Uterus (tissue), 4 donors: ENCODE results near the gene CTTNBP2NL. TPM values are rescaled to one million over a fixed set of nuclear protein-coding genes. Genes with fewer than 3 reads are reported as not detected.

ENCODE experiments used
- DNase-seq, 2 donors: peaks; one replicate each; pipeline ENCODE4 v3.0.0-alpha.2; 2019 to 2020
- H3K27ac ChIP-seq, 2 donors: fragments of 200-600 bp; sonication (generic); 1 replicate in 1 of 2; 2 replicates in 1 of 2; pipeline ENCODE4 v1.5.1; 2016 to 2018
- H3K27me3 ChIP-seq, 2 donors: fragments of 200-600 bp; sonication (generic); one replicate each; pipeline ENCODE4 v1.5.1; 2018 to 2019; ENCODE audit warnings: control low read depth in 1 of 2
- H3K36me3 ChIP-seq, 2 donors: fragments of 200-600 bp; sonication (generic); one replicate each; pipeline ENCODE4 v1.5.1; 2019; ENCODE audit warnings: control low read depth in 1 of 2
- H3K4me1 ChIP-seq, 2 donors: fragments of 200-600 bp; sonication (generic); one replicate each; pipeline ENCODE4 v1.5.1; 2018 to 2019; ENCODE audit warnings: control low read depth in 1 of 2
- H3K4me3 ChIP-seq, 2 donors: fragments of 200-600 bp; sonication (generic); 1 replicate in 1 of 2; 2 replicates in 1 of 2; pipeline ENCODE4 v1.5.1; 2018 to 2019; ENCODE audit warnings: mild to moderate bottlenecking in 1 of 2
- H3K9me3 ChIP-seq, 2 donors: fragments of 200-600 bp; sonication (generic); one replicate each; pipeline ENCODE4 v1.5.1; 2019; ENCODE audit warnings: control low read depth in 1 of 2
- POLR2A ChIP-seq, 2 donors: fragments of 450-650 bp; IDR thresholded peaks; one replicate each; pipeline ENCODE4 v1.6.1; 2016; ENCODE audit warnings: antibody characterized with exemption in 2 of 2, mild to moderate bottlenecking in 1 of 2, moderate library complexity in 1 of 2
- intact Hi-C: fragments of 100-400 bp; cut with DNase I; formaldehyde crosslinking; loops from one replicate; pipeline ENCODE4 v1.15.1; 2023; ENCODE audit warnings: low total_unique reads
- total RNA-seq, 4 donors: library from RNA; depleted of rRNA in 3 of 4; stranded (reverse); fragments of >200 nt in 3 of 4; gene quantifications; one replicate each; pipeline versions ENCODE4 v1.1.0 to v1.2.4, GENCODE V29; 2014 to 2023
- TF ChIP-seq, protein P1 (sequence below), 4 experiments: fragments of 200-600 bp in 2 of 4; fragments of 450-650 bp in 2 of 4; sonication (generic) in 2 of 4; IDR thresholded peaks; one replicate each; pipeline ENCODE4 v1.5.1; 2016 to 2019; ENCODE audit warnings: antibody characterized with exemption in 4 of 4, mild to moderate bottlenecking in 2 of 4, moderate library complexity in 1 of 4
- donor health status: DM: yes; HTN: yes; CAD: no.

The CTTNBP2NL gene, protein sequence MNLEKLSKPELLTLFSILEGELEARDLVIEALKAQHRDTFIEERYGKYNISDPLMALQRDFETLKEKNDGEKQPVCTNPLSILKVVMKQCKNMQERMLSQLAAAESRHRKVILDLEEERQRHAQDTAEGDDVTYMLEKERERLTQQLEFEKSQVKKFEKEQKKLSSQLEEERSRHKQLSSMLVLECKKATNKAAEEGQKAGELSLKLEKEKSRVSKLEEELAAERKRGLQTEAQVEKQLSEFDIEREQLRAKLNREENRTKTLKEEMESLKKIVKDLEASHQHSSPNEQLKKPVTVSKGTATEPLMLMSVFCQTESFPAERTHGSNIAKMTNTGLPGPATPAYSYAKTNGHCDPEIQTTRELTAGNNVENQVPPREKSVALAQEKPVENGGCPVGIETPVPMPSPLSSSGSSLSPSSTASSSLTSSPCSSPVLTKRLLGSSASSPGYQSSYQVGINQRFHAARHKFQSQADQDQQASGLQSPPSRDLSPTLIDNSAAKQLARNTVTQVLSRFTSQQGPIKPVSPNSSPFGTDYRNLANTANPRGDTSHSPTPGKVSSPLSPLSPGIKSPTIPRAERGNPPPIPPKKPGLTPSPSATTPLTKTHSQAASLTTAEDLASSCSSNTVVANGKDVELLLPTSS
- total RNA-seq: 10 to 100 TPM in 2 of 4 donors, 1 to 10 TPM in 2; 9.4 to 60.5 (median 15.6) TPM

DNA sequence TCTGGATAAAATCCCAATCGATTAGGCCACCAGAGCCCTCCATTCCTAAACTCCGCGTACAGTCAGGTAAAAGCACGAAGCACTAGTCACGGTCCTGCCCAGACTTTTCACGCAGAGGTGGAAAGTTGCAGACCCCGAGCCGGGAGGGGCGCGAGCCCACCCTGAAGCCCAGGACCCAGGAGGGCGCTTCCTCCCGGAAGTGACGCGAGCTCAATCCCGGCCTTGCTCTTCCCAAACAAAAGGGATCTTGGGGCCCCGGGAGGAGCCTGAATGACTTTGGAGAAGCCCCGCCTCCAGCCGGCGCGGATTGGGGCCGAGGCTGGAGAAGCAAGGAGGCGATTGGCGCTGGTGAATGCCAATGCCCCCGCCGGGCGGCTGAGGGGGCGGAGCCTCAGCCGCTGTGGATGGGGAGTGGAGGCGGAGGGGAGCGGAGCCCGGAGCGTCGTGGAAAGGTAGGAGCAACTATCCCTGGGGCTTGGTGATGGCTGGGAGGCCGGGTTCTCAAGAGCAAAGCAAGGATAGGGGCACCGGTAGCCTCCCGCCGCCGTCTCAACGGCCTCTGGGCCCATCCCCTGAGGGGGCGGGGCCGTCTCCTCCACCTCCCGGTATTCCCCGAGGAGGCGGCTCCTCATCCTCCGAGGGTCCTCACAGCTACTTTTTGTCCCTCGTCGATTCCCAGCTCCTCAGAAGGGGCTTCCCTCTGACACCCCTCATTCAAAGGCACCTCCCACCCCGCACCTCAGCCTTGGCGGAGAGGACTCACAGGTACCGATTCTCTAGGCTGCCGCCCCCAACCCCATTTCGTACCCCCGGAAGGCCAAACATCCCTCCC lies at the start of gene CTTNBP2NL:
Gene CTTNBP2NL (plus strand): TSS at position 394 of the 832 bp plus-strand sequence. CDS start 19,952 bp downstream, outside the sequence.
- TF ChIP-seq, protein P1, sequence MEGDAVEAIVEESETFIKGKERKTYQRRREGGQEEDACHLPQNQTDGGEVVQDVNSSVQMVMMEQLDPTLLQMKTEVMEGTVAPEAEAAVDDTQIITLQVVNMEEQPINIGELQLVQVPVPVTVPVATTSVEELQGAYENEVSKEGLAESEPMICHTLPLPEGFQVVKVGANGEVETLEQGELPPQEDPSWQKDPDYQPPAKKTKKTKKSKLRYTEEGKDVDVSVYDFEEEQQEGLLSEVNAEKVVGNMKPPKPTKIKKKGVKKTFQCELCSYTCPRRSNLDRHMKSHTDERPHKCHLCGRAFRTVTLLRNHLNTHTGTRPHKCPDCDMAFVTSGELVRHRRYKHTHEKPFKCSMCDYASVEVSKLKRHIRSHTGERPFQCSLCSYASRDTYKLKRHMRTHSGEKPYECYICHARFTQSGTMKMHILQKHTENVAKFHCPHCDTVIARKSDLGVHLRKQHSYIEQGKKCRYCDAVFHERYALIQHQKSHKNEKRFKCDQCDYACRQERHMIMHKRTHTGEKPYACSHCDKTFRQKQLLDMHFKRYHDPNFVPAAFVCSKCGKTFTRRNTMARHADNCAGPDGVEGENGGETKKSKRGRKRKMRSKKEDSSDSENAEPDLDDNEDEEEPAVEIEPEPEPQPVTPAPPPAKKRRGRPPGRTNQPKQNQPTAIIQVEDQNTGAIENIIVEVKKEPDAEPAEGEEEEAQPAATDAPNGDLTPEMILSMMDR (IDR thresholded peaks at IDR 0.05): no peak
- peak; percentile 78 to 82 for TF ChIP-seq POLR2A (IDR thresholded peaks at IDR 0.05)
- peak within 1 kb of the TSS; percentile 92 to 99 for H3K27ac ChIP-seq
- H3K4me3 ChIP-seq: peak within 1 kb of the TSS; percentile 78 to 82
- no peaks in the 10 kb centered on the region for H3K27me3 ChIP-seq
- no peaks in the 10 kb centered on the region for H3K36me3 ChIP-seq
- peaks cover 16 to 18% of the 10 kb centered on the region in 2 donors for H3K4me1 ChIP-seq
- peak; percentile 97 to 98 for DNase-seq
- intact Hi-C loops: no loop called here
- H3K9me3 ChIP-seq: no peaks in the 10 kb centered on the region

DNA sequence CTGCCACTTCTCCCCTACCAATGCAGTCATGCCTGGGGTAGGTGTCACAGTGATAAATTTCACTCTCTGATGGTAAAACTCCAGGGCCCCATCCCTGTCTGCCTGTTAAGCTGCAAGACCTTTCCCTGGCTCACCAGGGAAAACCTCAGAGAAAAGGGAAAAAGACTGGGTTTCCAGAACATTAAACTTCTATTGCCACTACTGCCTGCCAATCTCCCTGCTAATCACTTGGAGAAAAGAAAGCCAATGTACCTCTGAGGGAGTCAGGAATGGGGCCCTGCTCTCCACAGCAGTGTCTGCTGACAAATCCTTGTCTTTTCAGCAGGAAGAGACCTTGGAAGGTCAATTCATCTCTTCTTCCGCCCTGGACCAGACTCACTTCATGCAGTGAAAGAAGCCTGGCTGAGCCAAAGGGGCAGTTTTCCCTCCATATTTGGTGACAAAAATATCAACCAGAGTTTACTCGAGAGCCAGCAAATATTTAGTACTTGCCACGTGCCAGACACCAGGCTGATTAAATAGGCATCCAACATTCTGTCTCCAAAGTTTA lies 49.1 kb upstream of the CTTNBP2NL start:
- H3K4me3 ChIP-seq: no peak overlapping the region
- no peaks in the 10 kb centered on the region for H3K27me3 ChIP-seq
- H3K36me3 ChIP-seq: no peaks in the 10 kb centered on the region
- TF ChIP-seq, protein P1 (IDR thresholded peaks at IDR 0.05): no peak
- no peak for TF ChIP-seq POLR2A (IDR thresholded peaks at IDR 0.05)
- H3K27ac ChIP-seq: no peak overlapping the region
- DNase-seq: no peak
- H3K9me3 ChIP-seq: no peaks in the 10 kb centered on the region
- no peaks in the 10 kb centered on the region for H3K4me1 ChIP-seq
- intact Hi-C loops: no loop called here

DNA sequence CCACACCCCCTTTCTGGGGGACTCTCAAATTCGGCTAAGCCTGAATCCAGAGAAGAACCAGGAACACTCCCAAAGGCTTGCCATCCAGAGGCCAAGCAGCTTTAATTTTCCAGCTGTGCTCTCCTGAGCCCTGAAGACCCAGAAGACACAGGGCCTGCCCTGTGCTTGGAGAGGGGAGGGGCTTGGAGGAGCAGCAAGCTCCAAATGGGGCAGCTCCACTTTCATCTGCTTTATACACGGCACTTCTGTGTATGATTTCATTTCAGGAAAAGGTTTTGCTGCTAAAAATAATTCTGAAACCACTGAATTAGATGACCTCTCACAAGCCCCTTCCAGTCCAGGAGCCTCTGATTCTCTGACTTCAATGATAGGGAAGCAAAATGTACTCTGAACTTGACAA lies 39.2 kb upstream of the CTTNBP2NL start:
- no peaks in the 10 kb centered on the region for H3K27me3 ChIP-seq
- TF ChIP-seq, protein P1 (IDR thresholded peaks at IDR 0.05): no peak
- no peak for TF ChIP-seq POLR2A (IDR thresholded peaks at IDR 0.05)
- no peaks in the 10 kb centered on the region for H3K4me1 ChIP-seq
- no peak overlapping the region for H3K4me3 ChIP-seq
- intact Hi-C loops: no loop called here
- no peak overlapping the region for H3K27ac ChIP-seq
- H3K36me3 ChIP-seq: no peaks in the 10 kb centered on the region
- no peak for DNase-seq
- no peaks in the 10 kb centered on the region for H3K9me3 ChIP-seq

DNA sequence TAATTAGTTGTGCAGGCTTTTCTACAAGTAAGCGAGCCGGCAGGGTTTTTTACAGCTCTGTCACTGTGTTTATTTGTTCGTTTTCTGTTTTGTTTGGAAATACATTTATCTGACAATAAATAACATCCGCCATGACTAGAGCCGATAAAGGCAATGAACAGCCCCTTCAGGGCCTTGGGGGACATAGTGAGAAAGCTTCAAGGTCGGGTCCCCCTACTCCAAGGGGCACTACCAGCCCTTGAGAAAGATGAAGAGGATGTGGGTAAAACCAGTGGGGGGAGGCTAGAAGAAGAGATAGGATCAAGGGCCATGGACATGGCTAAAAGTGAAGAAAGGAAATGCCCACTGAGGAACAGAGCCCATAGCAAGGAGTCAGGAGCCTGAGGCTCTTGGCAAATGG lies 38.5 kb upstream of the CTTNBP2NL start:
- Histone ChIP-seq H3K4me1 (no peaks in the 10 kb centered on the region), H3K36me3 (no peaks in the 10 kb centered on the region), H3K4me3 (no peak overlapping the region), H3K27ac (no peak overlapping the region), H3K27me3 (no peaks in the 10 kb centered on the region), H3K9me3 (no peaks in the 10 kb centered on the region)
- intact Hi-C loops: no loop called here
- no peak for DNase-seq
- TF ChIP-seq, protein P1 (IDR thresholded peaks at IDR 0.05): no peak
- TF ChIP-seq POLR2A (IDR thresholded peaks at IDR 0.05): no peak
